Measurements from ENCODE around the gene TMC4.
A peak's percentile ranks its signal among the peaks of the same experiment; 100 is the strongest.
"Not testable (repeated sequence)": the region's sequence is repeated elsewhere in the genome, so short reads cannot be mapped to it uniquely, and the experiment has no call there.

The TMC4 gene, protein sequence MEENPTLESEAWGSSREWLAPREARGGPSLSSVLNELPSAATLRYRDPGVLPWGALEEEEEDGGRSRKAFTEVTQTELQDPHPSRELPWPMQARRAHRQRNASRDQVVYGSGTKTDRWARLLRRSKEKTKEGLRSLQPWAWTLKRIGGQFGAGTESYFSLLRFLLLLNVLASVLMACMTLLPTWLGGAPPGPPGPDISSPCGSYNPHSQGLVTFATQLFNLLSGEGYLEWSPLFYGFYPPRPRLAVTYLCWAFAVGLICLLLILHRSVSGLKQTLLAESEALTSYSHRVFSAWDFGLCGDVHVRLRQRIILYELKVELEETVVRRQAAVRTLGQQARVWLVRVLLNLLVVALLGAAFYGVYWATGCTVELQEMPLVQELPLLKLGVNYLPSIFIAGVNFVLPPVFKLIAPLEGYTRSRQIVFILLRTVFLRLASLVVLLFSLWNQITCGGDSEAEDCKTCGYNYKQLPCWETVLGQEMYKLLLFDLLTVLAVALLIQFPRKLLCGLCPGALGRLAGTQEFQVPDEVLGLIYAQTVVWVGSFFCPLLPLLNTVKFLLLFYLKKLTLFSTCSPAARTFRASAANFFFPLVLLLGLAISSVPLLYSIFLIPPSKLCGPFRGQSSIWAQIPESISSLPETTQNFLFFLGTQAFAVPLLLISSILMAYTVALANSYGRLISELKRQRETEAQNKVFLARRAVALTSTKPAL

DNA sequence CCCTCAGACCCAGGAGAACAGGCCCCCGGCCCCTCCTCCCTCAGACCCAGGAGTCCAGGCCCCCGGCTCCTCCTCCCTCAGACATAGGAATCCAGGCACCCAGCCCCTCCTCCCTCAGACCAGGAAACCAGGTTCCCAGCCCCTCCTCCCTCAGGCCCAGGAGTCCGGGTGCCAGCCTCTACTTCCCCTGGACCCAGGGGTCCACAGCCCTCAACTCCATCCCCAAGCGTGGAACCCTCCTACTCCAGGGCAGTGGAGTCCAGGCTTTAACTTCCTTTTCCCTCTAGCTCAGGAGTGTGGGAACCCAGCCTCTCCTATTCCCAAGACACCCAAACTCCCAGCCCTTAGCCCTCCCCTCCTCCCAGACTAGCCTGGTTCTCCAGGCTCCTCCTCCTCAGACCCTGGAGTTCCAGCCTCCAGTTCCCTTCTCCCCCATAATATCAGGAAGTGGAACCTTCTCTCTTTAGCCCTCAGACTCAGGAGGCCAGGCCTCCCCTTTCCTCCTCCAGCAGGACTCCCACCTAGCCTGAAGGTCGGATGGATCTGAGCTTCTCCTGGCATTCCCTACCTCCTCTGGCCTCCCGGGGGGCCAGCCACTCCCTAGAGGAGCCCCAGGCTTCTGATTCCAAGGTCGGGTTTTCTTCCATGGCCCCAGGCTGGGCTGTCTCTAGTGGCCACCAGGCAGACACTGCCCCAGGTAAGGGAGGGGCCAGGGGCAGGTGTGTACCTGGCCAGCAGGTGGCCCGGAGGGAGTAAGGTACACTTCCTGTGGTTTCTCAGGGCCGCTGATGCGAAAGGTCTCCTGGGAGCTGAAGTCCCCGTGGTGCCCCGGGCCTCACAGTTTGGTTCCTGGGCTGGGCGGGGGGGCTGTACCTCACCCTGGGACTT, at the start of gene TMC4:
Gene TMC4, minus strand, starts transcription at position 690 of the 888 bp plus-strand sequence. Its CDS starts 43 bp downstream, at position 647.
- peak; percentile 34 for DNase-seq

DNA sequence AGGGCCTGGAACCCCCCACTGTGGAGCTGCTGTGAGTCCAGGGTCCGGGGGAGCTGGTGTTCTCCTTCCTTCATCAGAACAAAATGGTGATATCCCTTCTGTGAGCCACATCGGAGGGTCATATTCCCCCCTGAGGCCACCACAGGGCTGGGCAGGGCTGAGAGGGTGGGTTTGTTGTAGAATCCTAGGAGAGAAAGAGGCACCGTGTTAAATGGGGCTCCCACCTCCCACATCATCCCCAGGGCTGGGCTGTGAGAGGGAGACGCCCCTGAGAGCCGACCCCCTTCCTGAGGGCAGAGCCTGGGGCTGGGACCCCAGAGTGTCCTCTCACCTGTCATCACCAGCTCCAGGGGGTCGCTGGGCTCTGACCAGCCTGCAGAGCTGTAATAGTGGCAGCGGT, 49.0 kb upstream of the TMC4 start:
- not testable (repeated sequence) for DNase-seq

DNA sequence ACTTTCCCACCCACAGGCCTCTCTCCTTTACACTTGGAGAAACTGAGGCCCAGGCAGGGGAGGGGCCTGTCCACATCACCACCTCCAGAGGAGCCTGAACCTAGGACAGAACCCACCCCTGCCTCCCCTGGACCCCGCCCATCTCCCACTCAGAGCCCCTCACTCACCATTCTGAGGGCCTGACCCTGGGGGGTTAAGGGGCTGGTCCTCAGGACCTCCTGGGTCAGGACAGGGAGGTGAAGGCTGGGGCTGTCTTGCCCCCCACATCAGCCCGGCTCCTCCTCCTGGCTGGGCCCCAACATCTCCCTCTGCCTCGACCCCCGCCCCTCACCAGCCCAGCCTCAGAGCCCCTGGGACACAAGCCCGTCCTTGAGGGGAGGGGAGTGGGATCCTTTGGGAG, 46.7 kb upstream of the TMC4 start:
- not testable (repeated sequence) for DNase-seq

DNA sequence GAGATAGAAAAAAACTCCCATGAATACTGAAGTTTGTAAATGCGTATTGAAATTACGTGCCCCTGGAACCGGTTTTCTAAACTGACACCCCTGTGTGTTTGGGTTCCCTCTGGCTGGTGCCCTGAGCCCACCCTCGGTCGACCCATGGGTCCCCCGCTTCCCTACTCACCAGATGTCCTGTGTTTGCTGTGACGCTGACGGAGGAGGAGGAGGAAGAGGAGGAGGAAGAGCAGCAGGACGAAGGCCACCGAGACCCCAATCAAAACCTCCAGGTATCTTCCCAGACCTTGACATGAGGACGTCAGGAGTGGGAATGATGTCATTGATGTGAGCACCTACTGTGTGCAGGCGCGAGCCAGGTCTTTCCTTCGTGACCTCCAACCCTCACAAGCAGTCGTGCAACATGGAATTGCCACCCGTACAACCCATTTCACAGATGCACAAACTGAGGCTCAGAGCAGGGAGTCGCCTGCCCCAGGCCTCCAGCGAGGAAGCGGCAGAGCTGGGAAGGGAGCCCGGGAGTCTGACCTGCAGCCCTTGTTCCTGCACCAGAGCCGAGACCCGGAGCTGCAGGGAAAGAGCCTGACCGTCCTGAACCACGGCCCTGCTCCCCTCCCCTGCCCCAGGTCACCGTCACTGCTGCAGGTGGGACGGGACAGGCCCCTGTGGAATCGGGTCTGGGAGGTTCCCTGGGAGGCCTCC, 46.2 kb upstream of the TMC4 start:
- no peak for DNase-seq

DNA sequence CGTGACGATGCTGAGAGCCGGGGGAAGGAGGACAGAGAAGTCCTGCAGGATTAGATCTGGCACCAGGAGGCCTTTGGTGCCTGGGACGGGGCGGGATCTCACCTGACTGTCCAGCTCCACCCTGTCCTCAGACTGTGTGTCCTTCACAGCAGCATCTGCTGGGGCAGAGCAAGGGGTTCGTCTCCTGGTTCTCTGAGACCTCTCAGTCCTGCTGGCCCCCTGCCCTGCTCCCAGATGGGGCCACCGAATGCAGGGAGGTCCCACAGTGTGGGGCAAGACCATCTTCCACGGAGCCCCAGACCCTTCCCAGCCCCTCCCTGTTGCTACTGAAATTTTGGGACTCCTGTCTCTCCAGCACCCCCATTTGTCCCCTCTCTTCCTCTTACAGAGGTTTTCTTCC, 45.3 kb upstream of the TMC4 start:
- DNase-seq: no peak

DNA sequence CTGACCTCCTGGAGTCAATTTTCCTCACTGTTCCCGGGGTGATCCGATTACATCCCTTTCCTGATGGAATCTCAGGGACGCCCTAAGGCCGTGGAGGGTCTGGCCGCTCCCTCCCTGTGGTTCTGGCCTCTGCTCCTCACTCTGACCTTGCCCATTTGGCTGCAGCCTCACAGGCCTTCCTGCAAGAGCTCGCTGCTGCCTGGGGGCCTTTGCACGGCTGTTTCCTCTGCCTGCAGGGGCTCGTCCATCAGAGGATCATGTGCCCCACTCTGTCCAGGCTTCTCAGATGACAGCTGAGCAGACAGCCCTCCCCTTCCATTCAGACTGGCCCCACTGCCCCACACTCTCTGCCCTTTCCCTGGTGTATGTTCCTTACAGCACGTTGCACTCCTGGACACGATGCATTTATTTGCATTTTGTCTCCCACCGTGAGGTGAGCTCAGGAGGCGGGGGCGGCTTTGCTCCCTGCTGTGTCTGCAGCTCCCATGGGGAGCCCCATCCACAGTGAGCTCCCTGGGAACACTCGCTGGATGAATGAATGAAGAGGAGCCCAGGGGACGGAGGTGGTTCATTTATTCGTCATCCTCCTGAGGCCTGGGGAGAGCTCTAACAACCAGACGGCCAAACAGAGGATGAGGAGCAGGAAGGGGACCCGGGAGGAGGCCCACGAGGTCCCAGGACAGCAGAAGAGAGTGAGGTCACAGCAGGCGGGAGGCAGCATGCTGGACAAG, 44.7 kb upstream of the TMC4 start:
- not testable (repeated sequence) for DNase-seq

DNA sequence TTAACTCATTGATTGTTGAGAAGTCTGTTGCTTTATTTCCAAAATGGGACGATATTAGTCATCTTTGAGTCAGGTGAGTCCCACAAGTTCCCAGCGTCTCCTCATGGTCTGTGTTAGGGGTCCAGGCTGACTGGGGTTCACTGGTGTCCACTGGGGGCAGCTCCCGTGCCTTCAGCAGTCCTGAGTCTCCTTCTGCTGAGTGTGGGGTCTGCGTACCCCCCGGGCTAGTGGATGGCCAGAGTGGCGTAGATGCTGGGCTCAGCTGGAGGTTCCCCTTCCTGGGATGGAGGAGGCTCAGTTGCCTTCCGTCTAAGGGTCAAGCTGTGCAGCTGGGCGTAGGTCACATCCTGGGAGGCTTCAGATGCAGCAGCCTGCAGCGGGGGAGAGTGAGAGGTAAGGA, 43.9 kb upstream of the TMC4 start:
- no peak for DNase-seq

DNA sequence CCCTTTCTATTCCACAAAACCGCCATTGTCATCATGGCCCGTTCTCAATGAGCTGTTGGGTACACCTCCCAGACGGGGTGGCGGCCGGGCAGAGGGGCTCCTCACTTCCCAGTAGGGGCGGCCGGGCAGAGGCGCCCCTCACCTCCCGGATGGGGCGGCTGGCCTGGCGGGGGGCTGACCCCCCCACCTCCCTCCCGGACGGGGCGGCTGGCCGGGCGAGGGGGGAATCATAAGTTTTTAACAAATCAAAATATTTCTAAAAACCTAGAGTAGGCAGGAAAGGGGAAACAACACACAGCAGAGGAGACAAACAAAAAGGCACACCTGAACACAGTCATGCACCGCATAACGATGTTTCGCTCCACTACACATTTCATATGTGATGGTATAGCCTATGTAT, 41.8 kb upstream of the TMC4 start:
- not testable (repeated sequence) for DNase-seq

DNA sequence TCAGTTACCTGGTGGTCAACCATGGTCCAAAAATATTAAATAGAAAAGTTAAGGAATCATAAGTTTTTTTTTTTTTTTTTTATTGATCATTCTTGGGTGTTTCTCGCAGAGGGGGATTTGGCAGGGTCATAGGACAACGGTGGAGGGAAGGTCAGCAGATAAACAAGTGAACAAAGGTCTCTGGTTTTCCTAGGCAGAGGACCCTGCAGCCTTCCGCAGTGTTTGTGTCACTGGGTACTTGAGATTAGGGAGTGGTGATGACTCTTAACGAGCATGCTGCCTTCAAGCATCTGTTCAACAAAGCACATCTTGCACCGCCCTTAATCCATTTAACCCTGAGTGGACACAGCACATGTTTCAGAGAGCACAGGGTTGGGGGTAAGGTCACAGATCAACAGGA, 41.3 kb upstream of the TMC4 start:
- not testable (repeated sequence) for DNase-seq

DNA sequence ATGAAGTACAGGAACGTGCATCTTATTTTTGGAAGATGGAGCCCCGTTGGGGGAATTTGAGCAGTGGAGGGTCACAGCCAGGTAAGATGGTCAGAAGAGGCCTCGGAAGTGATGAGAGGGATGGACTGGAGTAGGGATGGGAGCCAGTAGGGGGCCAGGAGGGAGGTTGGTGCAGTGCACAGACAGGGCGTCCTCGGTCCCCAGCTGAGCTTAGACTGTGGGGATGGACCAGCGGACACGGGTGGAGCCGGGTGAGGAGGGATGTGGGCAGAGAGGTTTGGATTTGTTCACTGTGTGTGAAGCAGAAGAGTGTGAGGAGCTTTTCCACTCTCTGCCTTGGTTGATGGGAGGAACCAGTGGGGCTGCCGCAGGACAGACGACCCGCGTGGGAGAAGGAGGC, 38.3 kb upstream of the TMC4 start:
- no peak for DNase-seq

DNA sequence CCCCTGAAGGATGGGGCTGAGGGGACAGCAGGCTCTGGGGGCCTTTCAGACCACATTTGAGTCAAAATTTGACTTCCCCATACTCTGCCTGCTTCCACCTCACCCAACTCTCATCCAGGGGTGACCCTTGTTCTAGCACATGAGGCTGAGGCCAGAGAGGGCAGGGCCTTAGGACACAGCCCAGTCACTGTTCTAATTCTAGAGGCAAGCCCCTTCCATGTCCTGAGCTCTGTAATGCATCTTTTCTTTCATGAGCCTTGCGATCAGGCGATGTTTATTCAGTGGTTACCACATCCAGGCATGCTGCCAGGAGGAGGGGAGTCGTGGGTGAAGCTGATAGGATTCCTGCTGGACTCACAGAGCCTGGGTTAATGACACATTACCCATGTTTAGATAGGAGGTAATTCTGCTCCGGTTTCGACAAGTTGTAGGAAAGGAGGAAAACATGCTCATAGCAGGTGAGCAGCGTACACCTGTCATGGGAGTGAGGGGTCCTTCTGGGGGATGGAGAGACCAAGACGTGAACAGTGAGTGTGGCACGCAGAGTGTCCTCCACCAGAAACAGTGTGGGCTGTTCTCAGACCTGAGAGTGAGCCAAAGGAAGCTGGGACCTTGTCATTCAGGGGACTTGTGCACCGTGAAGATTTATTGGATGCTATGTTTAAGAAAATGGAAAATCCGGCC, 37.0 kb upstream of the TMC4 start:
- DNase-seq: peak; percentile 48

DNA sequence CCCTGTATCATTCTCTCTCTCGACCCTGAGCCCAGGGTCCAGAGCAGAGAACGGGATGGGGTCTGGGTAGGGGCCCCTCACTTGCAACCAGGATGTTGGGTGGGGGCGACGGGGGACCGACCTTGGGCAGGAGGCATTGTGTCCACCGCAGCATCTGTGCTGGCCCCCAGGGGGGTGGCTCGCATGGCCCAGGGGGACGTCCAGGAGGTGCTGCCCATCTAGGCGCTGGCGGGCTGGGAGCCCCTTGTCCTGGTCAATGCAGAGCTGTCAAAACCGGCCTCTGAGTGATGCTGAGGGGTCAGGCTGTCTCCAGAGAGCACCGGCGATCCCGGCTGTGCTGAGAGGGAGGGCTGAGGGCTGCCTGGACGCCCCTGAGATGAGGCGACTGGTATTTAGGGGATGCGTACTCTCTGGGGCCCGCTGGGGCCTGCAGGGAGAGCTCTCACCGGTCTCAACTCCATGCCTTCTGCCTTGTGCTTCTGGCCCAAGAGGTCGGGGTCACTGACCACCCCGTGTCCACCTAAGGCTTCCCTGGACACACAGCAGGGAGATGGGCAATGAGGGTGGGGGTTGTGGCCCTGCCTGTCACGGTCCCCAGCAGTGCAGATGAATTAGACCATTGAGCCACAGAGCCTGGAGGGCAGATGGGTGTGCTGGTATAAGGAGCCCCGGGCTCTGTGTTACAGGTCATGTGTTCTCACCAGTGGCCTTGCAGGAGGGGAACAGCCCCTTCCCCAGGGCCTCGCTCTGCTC, 36.3 kb upstream of the TMC4 start:
- peak; percentile 57 for DNase-seq

DNA sequence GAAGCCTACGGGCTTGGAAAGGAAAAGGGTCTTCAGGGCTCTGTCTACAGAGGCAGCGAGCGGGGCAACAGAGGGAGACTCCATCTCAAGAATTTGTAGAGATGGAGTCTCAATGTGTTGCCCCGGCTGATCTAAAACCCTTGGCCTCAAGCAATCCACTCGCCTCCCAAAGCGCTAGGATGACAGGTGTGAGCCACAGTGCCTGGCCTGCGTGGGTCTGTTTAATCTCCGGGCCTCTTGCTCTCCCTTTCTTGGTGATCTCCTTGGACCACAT, 35.8 kb upstream of the TMC4 start:
- DNase-seq: peak; percentile 70

DNA sequence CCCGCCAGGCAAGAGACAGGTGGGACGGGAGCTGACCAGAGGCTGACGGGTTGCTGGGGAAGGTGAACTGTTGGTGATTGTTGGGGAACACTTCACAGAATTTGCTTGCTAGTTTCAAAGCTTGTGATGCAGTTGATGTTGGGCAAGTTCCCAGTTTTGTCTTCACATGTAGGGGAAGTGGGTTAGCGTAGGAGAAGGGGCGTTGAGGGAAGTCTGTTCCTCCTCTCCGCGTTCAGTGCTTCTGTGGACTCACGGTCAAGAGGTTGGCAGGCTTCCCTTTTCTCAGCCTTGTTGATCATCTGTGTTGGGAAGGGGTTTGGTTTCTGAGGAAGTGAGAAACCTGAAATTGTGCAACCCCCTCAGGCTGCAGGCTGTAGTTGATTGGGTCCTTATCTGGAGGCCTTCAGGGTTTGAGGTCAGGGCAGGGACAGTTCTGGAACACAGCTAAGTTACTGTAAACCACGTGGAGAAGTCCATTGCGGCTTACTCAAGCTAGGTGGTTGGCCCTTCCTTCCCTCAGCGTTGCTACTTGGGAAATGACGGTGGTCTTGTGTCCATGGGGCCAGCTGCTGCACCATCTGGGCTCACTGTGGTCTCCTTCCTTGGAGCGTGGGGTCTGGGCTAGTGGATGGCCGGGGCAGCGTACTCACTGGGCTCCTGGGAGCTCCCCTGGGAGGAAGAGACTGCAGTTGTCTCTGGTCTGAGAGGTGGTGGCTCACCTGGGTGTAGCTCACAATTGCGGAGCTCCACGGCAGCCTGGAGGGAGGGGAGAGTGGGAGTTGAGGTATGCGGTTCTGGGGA, 35.2 kb upstream of the TMC4 start:
- peak; percentile 70 for DNase-seq

DNA sequence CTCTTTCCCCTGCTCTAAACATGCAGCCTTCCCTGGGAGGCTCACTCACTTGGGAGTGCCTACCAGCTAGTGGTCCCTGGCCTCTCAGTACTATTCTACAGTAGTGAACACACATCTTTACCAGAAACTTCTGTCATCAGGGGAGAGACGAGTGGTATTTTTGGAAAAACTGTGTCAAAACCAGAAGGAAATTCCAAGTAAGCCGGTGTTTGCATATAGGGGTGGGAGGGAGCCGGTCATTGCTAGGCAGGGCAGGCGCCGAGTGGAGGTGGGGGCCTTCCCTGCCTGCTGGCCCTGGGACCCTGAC, 34.7 kb upstream of the TMC4 start:
- DNase-seq: no peak

DNA sequence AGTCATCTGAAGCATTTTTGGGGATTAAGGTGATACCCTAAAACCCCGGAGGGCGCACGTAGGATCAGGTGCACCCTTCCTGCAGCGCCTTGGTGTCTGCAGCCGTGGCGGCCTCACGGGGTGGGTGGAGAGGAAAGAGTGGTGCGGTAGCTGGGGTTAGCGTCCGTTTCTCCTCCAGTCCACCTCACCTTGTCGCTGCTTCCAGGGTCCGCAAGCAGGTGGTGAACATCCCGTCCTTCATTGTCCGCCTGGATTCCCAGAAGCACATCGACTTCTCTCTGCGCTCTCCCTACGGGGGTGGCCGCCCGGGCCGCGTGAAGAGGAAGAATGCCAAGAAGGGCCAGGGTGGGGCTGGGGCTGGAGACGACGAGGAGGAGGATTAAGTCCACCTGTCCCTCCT, 34.2 kb upstream of the TMC4 start:
- DNase-seq: not testable (repeated sequence)

DNA sequence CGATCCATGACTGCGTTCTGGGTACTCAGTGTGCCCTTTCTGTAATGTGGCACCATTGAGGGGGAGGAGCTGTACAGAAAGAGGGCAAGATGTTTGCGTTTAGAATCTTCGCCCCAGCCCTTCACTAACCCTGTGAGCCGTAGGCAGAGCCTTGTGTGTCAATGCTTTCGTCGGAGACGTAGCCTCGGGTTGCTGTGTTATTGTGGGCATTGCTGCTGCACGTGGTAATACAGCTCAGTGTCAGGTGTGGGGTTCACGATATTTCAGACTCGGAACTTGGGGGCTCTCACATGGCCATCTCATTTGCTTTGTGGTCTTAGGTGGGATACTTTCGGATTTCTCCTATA, 33.8 kb upstream of the TMC4 start:
- DNase-seq: no peak

DNA sequence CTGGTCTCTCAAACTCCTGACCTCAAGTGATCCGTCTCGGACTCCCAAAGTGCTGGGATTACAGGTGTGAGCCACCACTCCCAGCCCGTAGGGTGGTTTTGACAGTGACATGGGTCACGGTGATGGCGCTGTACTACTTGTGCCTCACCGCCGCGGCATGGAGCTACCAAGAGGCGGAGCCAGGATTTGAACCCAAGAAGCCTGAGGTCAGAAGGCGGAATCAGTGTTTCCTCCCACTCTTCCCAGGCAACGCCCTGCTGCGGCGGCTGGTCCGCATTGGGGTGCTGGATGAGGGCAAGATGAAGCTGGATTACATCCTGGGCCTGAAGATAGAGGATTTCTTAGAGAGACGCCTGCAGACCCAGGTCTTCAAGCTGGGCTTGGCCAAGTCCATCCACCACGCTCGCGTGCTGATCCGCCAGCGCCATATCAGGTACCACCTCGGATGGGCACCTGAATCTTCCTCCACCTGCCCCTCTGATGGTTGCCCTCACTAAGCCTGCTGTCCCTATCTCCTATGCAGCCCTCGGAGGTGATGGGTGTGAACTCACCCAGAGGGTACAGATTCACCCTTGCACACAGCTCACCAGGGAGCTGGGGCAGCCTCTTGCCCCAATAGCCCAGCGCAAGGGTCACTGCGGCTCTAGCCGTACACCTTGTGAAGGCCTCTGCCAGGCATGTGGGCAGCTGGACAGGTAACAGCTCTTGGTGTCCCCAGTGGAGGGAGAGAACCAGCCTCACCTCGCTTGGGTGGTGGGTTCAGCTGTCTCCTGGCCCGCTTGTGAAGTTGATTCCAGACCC, 33.3 kb upstream of the TMC4 start:
- DNase-seq: no peak

DNA sequence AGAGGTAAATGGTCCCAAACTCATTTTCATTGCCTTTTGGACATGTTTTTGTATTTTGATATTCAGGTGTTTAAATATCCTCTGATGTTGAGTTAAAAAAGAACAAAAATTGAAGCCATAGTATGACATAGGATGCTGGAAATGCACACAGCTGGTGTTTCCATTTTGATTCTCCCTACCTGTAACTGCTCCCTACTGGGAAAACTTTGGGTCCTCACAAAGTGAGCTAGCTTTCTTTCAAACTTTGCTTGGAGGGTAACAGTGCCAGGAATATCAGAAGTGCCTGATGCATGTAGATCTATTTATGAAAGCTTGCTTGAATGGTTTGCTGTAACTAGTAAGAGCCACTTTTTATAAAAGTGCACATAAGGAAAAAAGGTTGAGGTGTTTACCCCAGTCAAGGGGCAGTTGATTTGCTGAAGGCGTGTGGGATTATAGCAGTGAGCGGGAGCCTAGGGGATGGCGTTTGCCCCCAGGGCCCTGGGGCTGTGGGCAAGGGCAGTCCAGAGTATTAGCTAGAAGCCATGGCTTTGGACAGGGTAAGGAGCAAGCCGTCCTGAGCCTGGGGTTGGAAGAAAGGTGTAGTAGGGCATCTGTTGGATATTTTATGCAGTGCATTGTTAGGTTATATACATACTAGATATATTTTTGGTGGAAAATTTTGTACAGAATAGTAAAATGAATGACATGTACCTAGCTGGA, 32.0 kb upstream of the TMC4 start:
- DNase-seq: no peak
